GM19452 (cell line): ENCODE data around the gene SENP6.
"Not testable (repeated sequence)": the region's sequence is repeated elsewhere in the genome, so short reads cannot be mapped to it uniquely, and the experiment has no call there.

Experiments used
- ATAC-seq: cut with Tn5 transposase; IDR thresholded peaks from one replicate; pipeline ENCODE4 v1.9.1; 2021; ENCODE audit not compliant: unreplicated experiment

Gene SENP6

DNA sequence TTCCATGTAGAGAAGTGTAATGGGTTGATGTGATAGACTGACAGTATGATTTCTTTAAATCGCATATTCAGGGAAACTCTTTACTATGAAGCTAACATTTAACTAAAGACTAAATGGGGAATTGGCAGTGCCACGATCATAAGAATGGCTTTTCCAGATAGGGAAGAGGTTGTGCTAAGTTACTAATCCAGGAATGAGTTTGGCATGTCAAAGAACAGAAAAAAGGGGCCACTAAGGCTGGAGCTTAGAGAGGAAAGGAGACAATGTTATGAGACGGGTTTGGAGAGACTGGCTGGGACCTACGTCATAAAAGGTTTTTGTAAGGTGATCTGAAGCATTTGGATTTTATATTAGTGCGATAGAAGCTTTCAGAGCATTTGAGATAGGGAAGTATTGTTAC, 40.6 kb downstream of the SENP6 start:
- ATAC-seq: no peak

DNA sequence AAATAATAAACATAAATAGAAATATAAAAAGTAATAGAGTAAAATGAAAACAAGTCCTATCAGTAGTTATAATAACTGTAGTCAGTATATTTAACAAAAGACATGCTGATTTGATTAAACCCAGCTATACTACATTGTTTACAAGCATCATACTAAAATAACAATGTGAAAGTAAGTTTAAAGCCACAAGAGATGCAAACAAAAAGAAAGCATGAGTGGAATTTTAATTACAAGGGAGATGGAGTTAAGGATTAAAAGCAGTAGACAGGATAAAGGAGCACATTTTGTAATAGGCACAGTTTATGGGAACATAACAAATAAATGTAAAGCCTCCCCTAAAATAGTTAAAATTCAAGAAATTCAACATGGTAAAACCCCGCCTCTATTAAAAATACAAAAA, 41.5 kb downstream of the SENP6 start:
- ATAC-seq: no peak

DNA sequence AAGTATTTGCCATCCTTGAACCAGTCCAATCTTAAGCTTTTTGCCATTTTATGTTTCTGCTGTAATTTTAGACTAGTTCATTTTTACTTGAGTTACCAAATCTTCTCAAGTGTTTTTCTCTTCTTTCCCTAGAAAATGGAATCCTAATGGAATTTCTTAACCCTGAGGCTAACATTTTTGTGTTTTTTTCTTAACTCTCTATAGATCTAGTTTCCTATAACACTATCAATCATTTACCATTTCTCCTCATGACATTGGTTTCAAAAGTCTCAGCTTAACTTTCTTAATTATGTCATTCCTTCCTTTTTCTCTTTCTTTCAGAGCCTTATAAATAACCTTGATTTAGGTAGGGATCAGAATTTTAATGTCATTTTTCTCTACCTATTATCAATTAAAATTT, 54.8 kb downstream of the SENP6 start:
- peak; percentile 62 for ATAC-seq

DNA sequence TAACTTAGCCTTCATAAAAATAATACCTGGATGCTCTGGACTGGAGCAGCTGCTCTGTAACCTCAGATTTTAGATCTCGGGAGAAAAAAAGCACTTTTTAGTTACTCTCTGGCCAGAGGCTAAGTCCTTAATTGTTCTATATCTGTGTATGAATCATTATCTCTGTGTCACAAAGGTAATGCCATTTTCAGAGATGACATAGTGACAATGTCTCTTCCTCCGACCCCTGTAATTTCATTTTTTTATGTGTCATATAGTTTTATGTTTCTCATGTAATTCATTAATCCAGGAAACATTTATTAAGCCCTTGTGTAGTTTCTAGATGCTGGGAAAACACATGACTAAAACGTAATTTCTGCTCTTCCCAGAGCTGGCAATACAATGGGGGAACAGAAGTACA, 55.6 kb downstream of the SENP6 start:
- ATAC-seq: no peak

DNA sequence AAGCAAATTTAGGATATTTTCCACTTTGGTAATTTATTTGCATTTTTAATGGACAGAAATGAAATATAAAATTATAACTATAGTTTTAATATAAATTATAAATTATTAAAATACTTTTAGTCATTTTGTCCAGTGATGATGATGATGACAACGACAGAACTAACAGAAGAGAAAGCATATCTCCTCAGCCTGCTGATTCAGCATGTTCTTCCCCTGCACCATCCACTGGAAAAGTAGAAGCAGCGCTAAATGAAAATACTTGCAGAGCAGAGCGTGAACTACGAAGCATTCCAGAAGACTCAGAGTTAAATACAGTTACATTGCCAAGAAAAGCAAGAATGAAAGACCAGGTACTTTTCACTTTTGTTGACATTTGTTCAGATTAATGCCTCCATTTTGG, 64.9 kb downstream of the SENP6 start:
- no peak for ATAC-seq

DNA sequence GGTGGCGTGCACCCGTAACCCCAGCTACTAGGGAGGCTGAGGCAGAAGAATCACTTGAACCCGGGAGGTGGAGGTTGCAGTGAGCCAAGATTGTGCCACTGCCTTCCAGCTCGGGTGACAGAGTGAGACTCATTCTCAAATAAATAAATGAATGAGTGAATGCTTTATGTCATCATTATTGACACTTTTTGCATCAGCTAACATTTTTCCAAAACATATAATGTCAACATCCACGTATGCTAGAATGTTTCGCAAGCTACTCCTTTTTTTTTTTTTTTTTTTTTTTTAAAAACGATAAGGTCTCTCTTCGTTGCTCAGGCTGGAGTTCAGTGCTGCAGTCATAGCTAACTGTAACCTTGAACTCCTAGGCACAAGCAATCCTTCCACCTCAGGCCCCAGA, 72.2 kb downstream of the SENP6 start:
- no peak for ATAC-seq

DNA sequence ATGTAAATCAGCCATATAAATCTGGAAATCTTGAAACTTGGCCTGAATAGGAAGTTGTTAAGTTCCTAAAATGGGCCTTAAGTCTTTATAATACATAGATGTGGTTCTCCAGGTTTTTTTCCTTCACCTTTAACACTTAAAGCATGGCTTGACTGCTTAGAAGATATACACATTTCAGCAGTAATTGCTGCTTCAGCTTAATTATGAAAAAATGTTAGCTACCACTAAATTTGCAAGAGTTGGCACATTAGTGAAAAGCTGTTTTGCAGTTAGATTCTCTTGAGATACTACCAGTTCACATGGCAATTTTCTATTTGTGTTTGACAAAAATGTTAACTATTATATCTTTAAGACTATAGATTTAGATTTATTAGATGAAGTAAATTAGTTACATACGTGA, 74.7 kb downstream of the SENP6 start:
- ATAC-seq: no peak

DNA sequence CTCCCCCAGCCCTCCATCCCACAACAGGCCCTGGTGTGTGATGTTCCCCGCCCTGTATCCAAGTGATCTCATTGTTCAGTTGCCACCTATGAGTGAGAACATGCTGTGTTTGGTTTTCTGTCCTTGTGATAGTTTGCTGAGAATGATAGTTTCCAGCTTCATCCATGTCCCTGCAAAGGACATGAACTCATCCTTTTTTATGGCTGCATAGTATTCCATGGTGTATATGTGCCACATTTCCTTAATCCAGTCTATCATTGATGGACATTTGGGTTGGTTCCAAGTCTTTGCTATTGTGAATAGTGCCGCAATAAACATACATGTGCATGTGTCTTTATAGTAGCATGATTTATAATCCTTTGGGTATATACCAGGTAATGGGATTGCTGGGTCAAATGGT, 80.9 kb downstream of the SENP6 start:
- not testable (repeated sequence) for ATAC-seq

DNA sequence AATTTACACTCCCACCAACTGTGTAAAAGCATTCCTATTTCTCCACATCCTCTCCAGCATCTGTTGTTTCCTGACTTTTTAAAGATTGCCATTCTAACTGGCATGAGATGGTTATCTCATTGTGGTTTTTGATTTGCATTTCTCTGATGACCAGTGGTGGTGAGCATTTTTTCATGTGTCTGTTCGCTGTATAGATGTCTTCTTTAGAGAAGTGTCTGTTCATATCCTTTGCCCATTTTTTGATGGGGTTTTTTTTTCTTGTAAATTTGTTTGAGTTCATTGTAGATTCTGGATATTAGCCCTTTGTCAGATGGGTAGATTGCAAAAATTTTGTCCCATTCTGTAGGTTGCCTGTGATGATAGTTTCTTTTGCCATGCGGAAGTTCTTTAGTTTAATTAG, 81.3 kb downstream of the SENP6 start:
- not testable (repeated sequence) for ATAC-seq

DNA sequence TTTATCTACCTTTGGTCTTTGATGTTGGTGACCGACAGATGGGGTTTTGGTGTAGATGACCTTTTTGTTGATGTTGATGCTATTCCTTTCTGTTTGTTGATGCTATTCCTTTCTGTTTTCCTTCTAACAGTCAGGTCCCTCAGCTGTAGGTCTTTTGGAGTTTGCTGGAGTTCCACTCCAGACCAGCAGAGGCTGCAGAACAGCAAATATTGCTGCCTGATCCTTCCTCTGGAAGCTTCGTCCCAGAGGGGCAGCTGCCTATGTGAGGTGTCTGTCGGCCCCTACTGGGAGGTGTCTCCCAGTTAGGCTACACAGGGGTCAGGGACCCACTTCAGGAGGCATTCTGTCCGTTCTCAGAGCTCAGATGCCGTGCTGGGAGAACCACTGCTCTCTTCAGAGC, 85.9 kb downstream of the SENP6 start:
- not testable (repeated sequence) for ATAC-seq

DNA sequence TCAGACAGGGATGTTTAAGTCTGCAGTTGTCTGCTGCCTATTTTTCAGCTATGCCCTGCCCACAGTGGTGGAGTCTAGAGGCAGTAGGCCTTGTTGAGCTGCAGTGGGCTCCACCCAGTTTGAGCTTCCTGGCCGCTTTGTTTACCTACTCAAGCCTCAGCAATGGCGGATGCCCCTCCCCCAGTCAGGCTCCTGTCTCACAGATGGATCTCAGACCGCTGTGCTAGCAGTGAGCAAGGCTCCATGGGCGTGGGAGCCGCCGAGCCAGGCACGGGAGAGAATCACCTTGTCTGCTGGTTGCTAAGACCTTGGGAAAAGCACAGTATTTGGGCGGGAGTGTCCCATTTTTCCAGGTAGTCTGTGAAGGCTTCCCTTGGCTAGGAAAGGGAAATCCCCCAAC, 86.3 kb downstream of the SENP6 start:
- ATAC-seq: not testable (repeated sequence)

DNA sequence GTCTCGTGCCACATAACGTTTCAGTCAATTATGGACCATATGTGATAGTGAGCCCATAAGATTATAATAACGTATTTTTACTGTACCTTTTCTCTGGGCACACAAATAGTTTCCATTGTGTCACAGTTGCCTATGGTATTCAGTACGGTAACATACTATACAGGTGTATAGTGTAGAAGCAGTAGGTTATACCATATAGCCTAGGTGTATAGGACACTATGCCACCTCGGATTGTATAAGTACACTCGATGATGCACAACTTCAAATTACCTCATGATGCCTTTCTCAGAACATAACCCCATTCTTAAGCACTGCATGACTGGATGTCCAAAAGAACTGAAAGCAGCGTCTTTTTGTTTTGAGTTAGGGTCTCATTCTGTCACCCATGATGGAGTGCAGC, 87.9 kb downstream of the SENP6 start:
- ATAC-seq: no peak

DNA sequence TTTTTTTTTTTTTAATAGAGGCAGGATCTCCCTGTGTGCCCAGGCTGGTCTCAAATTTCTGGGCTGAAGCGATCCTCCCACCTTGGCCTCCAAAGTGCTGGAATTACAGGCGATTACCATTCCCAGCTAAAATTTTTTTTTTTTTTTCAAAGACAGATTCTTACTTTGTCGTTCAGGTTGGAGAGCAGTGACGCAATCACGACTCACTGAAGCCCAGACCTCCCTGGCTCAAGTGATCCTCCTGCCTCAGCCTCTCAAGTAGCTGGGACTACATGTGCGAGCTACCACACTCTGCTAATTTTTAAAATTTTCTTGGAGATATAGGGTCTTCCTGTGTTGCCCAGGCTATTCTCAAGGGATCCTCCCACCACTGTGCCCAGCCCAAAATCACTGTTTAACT, 89.3 kb downstream of the SENP6 start:
- ATAC-seq: no peak

DNA sequence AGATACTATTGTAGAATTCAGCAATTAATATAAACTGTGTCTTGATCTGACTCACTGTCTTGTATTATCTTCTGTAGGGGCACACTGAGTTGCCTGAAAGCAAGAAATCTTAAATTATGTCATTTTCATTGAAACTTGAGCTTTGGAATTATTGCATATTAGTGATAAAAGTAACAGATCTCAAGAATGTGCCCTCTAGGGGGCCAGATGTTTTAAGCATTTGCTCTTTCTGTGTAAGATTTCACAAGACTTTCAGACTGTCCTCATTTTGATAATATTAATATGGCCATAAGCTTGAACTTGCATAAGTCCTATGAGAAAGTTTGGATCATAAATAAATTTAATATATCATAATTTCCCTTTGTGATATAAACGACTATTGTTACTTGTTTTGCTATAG, 91.9 kb downstream of the SENP6 start:
- no peak for ATAC-seq

DNA sequence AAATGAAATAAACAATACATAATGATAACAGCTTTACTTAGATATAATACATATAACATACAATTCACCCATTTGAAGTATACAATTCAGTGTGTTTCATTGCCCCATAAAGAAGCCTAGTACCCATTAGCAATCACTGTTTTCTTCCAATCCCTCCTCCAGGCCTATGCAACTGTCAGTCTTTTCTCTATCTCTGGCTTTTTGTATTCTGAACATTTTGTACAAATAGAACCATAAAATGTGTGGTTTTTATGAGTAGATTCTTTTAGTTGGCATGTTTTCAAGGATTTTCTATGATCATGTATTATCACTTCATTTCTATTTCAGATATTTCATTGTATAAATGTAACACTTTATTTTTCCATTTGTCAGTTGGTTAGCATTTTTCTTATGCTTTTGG, 92.7 kb downstream of the SENP6 start:
- no peak for ATAC-seq

DNA sequence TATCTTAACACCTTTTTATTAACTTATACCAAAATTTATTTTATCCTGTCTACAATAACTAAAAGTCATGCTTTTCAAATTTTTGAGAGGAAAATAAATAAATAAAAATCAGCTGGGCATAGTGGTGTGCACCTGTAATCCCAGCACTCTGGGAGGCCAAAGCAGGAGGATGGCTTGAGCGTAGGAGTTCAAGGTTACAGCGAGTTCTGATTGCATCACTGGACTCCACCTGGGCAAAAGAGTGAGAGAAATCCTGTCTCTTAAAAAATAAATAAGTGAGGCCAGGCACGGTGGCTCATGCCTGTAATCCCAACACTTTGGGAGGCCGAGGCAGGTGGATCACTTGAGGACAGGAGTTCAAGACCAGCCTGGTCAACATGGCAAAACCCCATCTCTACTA, 106.7 kb downstream of the SENP6 start:
- ATAC-seq: not testable (repeated sequence)

DNA sequence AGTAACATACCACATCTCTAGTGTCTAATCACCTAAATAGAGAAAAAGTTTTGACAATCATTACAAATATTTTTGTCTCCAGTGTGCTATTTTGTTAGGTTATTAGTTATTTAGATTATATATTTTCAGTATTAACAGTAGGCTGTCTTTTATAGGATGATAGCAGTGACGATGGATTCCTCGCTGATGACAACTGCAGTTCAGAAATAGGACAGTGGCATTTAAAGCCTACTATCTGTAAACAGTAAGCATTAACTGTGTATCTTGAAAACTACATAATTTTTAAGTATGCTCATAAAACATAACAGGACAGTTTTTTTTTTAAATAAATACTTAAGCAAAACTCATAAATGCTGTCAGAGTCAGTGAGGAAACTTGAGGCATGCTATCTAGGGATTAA, 109.5 kb downstream of the SENP6 start:
- ATAC-seq: no peak

DNA sequence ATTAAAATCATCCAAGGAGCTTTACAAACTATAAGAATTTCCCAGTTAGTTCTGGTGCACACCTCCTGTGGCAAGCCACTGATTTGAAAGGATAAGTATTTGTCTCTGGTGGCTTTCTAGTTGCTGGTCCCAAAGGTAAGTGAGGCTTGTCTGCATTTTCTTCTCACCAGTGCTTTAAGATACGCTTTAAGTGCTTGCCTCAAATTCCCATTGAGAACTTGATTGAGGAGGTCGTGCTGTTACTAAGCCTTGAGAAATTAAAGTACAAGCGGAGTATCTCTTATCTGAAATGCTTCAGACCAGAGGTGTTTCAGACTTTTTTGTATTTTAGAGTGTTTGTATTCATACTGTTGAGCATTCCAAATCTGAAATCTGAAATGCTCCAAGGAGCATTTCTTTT, 117.5 kb downstream of the SENP6 start:
- no peak for ATAC-seq

DNA sequence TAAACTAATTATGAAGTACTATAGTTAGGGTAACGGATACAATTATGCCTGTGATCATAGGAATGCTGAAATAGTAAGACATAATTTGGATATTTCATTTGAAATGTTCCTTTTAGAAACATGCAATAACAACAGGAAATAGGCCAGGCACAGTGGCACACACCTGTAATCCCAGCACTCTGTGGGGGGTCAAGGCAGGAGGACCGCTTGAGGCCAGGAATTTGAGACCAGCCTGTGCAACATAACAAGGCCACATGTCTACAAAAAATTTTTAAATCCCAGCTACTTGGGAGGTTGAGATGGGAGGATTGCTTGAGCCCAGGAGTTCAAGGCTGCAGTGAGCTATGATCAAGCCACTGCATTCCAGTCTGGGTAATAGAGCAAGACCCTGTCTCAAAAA, 121.7 kb downstream of the SENP6 start:
- ATAC-seq: no peak

DNA sequence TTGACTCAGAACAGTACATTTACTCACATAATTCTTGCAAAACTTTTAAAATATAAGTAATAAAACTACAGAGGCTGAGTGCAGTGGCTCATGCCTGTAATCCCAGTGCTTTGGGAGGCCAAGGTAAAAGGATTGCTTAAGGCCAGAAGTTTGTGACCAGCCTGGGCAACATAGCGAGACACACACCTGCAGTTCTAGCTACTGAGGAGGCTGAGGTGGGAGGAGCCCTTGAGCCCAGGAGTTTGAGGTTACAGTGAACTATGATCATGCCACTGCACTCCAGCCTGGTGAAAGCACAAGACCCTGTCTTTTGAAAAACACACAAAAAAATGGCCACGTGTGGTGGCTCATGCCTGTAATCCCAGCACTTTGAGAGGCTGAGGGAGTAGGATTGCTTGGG, 125.5 kb downstream of the SENP6 start:
- no peak for ATAC-seq

DNA sequence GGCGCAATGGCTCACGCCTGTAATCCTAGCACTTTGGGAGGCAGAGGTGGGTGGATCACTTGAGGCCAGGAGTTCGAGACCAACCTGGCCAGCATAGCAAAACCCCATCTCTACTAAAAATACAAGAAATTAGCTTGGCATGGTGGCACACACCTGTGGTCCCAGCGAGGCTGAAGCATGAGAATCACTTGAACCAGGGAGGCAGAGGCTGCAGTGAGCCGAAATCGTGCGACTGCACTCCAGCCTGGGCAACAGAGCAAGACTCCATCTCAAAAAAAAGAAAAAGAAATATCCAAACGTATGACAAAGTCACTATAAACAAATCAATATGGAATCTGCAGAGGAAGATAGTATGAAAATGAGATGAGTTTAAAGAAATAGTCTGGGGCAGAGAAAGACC, 129.3 kb downstream of the SENP6 start:
- ATAC-seq: not testable (repeated sequence)

DNA sequence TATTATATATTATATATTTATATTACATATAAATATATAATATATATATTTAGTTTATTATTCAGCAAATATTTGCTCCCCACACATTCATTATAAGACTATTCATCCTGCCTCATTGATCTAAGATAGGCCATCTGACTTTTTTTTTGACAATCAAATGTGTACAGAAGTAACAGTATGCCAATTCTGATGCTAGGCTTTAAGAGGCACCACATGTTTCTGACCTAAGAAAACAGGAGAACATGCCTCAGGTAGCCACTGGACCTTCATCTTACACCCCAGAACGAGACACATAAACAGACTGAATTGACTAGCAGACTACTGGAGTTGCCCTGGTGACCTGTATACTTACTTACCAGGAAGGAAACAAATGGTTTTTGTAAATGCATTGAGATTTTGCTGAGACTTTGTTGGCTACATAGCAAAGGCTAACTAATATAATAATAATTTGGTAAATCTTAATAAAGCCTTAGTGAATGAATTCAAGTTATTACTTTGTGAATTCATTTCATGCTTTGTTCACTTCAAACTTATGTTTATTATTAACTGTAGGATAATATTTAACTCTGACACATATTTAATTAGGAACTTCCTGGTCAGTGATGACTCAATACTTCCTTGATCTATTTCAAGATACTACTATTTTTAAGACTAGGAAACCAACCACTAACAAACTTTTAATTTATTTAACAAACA, 134.0 kb downstream of the SENP6 start:
- ATAC-seq: peak; percentile 91

DNA sequence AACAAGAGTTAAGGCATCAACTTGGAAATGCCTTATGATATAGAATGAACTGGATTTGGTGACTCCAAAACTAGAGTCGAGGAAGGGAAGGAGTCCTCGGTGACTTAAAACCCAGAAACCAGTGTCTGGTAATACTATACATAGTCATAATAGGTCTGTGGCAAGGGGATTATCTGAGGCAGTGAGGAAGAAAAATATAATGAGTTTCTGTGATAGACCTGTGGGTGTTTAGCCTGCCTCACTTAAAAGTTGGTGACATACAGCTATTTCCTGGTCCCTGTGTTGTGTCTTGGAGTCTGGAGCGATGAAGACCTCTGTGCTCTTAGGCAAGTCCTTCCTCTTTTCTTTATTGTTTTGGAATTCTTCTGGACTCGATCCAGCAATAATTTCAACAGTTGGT, 142.3 kb downstream of the SENP6 start:
- ATAC-seq: no peak

DNA sequence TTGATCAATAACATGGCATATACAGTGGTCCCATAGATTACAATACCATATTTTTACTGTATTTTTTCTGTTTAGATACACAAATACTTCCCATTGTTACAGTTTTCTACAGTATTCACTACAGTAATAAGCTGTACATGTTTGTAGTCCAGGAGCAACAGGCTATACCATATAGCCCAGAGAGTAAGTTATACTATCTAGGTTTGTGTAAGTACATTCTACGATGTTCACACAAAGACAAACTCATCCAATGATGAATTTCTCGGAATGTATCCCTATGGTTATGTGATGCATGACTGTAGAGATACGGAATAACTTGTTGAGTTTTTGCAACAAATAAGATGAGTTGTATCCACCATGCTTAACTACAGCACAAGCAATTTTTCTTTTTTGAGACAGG, 143.7 kb downstream of the SENP6 start:
- no peak for ATAC-seq
